ENCODE data around the gene PCDHA10.

The PCDHA10 gene

GRCh38 chr5:140883927-140884697, 28.4 kb downstream of the PCDHA10 start:
- no peak for DNase-seq (ENCODE audit: low read depth in 2 of 2)

GRCh38 chr5:140916325-140916724, 60.6 kb downstream of the PCDHA10 start:
- DNase-seq (ENCODE audit: low read depth in 2 of 2): no peak
